GM18499 (cell line): ENCODE results near the gene CFAP45.
"Not testable (repeated sequence)": the region's sequence is repeated elsewhere in the genome, so short reads cannot be mapped to it uniquely, and the experiment has no call there.

Source experiments
- ATAC-seq: cut with Tn5 transposase; IDR thresholded peaks from one replicate; pipeline ENCODE4 v1.9.1; 2021; ENCODE audit warnings: moderate number of reproducible peaks; ENCODE audit not compliant: insufficient read depth, unreplicated experiment

The CFAP45 gene

DNA sequence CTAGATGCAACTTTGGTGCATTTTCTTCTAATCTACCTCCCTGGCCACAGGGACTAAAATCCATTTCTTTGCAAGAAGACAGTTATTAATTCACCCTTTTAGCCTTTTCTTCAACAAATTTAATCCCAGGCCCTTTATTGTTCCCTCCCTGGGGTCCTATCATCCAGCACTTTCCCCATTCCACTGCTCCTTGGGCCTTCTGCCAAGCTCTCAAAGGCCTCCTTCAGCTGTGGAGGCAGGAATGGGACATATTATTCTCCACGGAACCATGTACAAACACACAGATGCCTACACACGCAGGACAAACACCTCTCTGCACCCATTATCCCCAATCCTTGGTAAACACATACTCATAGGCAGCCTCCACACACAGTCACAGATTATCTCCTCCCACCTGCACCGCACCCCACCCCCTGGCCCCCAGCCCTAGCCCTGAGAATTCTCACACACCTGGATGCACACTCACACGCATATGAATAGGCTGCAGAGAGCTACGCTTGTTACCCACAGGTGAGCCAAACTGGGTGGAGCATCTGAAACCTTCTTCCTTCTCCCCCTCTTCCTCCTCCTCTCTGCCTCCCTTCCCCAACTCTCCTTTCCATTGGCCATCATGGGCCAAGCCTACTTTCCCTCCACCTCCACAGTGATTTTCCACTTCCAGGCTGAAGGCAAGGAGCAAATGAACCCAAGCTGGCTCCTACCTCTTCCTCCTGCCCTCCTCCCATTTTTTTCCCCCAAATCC, 13.7 kb upstream of the CFAP45 start:
- ATAC-seq: no peak

DNA sequence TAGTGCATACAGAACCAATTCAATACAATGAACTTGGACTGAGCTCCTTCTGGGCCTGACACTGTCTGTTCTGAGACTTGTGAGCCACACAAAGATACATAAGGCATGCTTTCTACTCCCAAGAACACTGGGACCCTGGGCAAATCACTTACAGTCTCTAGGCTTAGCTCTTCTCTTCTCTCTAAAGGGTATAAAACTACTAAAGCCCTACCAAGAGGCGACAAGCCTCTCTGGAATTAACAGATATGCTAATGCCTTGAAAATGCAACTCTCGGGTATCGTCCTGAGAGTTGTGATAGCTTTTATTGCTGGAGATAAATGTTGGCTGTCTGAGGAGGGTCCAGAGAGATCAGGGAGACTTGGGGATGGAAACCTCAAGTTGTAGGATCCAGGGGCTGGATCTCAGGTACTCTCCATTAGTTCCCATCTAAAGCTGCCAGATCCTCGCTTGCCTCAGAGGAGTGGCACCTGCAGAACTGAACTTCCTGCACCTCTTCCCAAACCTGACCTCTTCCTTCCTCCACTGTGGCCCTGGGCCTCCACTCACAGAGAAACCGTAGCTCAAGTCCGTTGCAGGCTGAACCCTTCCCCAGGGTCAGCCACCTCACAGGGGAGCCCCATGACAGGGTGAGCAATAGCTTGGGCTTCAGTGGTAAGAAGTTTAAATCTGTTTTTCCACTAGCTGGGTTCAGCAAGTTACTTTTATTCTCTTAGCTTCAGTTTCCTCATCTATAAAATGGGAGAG, 11.5 kb upstream of the CFAP45 start:
- ATAC-seq: no peak

DNA sequence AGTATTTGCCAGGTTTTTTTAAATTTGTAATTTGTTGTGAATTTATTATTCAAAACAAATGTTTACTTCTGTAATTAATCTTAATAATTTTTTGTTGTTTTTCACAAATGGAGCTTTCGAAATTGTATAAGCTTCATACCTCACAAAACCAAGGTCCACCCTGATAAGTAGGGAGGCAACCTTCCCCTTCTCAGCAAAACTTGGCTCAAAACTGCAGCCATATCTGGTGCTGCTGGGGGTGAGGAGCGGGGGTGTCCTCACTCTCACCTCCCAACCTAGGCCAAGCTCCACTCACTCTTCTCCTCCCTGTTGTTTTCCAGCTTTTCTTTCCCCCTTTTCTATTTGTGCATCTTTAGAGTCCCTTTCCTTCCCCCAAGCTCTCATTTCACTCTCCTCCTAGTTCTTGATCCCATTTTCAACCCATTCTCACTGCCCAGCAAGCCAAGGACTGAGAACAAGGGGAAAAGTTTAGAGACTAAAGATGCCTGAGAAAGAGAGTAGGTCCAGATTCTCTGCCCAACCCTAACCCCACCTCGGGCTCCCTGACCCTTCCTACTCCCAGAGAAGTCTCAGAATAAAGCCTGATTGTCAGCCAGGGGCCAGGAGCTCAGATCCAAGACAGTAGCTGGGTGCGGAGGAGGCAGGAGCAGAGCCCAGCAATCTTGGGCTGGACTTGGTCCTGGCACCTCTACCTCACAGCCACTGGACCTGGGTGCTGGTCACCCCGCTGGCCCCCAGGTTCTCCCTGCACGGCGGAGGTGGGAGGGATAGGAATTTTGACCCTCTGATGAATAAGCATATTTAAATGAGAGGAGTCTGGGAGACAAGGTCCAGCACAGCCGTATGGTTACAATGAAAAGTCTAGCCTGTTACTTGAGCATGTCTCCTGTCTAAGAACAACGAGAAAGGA, 8.3 kb upstream of the CFAP45 start:
- no peak for ATAC-seq

DNA sequence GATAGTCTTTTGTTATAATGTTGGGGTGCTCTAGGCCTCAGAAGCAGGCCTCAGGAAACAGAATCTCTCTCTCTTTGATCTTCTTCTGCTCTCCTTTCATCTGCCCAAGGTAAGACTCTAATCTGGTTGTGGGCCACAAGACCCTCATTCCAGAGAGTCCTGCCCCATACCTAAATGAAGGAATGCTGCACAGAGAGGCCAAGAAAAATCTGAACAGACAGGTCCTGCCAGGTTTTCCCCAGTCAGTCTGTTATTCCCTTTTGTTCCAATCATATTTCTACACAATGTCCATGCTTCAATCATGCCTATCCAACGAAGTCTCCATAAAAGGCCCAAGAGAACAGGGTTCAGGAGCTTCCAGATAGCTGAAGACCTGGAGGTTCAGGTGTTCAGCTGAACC, 7.0 kb upstream of the CFAP45 start:
- ATAC-seq: no peak

DNA sequence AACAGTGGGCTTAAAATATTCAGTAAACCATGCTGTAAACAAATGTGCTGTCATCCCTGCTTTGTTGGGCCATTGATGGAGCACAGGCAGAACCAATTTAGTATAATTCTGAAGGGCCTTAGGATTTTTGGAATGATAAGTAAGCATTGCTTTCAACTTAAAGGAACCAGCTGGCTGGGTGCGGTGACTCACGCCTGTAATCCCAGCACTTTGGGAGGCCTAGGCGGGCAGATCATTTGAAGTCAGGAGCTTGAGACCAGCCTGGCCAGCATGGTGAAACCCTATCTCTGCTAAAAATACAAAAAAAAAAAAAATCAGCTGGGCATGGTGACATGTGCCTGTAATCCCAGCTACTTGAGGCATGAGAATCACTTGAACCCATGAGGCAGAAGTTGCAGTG, 4.1 kb upstream of the CFAP45 start:
- not testable (repeated sequence) for ATAC-seq

DNA sequence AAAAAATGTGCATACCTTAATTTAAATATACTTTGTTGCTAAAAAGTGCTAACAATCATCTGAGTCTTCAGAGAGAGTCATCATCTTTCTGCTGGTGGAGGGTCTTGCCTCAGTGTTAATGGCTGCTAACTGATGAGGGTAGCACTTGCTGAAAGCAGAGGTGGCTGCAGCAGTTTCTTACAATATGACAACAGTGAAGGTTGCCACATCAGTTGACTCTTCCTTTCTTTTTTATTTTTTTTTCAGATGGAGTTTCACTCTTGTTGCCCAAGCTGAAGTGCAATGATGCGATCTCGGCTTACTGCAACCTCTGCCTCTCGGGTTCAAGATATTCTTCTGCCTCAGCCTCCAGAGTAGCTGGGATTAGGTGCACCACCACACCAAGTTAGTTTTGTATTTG, 2.6 kb upstream of the CFAP45 start:
- ATAC-seq: no peak

DNA sequence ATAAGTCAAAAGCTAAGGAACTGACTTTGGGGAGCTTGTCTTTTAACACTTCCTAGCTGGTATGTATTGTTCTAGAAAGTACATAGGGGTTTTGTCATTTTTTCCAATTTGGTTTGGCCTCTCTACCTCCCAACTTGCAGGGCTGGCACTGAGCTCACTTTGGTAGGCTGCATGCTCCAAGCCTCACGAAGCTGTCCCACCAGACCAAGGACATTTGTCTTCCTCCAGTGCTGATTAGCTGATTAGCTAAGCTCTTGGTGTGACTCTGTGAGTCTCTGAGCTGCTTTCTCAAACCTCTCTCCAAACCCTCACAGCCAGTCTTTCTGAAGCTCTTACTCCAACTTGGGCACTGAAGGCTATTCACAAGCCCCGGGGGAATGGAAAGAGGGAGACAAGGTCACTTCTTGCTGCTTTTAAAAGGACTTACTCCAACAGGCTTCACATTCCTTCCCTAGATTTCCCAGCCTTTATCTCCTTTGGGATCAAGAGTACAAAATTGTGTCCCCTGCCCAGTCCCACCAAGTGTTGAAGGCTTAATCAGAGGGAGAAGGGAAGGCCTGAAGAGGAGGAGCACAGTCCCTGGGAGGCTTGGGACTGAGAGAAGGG, 893 bp upstream of the CFAP45 start:
- no peak for ATAC-seq

DNA sequence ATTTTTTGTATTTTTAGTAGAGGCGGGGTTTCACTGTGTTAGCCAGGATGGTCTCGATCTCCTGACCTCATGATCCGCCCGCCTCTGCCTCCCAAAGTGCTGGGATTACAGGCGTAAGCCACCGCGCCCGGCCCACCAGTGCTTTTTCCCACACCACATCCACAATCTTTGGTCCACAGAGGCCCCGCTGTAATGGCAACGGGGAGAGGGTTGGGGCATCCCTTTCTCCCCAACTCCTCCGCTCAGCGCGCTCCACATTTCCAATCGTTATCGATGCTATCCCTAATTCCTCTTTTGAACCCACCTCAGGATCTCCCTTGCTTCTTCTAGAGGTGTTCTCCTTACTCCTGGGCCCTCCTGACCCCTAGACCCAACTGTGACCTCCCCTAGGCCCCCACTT, 331 bp downstream of the CFAP45 start:
- not testable (repeated sequence) for ATAC-seq

DNA sequence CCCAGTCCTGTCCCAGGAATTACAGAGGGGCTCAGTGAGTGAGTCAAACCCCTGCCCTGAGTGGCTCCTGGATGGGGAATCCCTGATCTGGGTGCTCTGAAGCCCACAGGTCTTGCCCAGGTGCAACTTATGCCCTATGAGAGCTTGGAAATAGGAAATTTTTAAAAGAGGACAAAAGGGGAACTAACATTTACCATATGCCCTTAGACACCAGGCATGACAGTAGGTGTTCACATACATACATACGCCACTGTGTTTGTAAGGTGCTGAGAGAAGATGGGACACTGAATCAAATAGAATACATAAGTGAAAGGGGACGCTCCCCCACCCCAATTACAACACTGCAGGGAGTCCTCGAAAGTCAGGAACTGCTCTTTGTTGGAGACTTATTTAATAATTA, 1.4 kb downstream of the CFAP45 start:
- no peak for ATAC-seq

DNA sequence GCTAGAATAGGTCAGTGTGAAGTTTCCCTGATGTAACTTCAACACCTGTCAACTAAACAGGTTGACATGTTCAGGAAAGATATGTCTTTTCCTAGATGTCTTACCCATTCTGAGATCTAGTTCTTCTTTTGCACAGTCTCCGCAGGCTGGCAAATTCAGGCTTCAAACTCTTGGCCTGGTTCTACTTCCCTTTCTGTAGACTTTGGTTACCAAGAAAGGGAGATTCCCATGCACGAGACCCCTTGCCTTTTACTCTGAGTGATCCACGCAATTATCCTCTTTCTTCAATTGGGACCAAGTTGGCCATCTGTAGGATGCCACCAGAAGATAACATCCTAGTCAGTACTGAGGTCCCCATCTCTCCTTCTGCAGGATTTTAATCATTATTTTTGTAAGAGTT, 2.0 kb downstream of the CFAP45 start:
- no peak for ATAC-seq

DNA sequence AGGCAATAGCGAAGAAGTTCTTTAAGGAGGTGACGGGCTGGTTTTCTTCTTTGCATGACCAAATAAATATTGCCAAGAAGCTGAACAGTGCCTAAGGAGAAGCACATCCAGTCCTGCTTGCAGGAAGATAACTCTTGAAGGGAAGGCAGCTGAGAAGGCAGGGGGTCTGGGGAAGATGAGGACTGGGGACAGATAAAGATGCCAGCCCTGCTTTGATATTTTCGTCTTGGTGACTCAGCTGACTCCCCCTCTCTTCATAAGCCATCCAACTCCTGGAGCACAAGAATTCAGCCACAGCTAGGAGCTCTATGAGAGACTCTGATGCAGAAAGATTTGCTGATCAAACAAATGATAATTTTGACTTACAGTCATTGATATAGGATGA, 3.4 kb downstream of the CFAP45 start:
- ATAC-seq: no peak

DNA sequence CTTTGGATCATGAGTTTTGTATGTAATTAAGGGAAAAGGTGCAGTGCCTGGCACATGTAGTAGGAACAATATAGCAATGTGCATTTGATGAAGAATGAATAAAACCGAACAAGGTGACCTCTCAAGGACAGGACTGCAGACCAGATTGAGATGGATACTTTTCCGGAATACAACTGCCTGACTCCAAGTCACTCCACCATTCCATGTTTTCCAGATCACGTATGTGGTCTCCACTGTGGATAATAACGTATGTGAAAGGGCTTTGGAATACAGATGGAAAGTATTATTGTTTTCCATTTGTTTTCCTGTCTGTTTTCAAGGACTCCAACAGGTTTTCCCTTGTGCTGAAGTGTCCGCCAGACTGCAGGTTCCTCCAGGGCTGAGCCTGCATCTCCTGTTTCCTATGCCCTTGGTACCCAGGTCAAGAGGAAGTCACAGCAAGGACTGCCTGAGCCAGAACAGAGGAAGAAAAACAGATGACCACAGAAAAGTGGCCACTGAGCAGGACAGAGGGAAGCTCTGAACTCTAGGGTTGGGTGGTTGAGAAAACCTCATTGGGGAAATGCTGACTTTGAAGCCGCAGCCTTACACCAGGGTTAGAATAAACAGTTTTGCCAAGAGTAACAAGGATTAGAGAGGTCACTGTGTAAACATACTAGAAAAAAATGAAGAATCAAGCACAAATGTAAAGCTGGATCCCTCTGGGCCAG, 4.0 kb downstream of the CFAP45 start:
- no peak for ATAC-seq

DNA sequence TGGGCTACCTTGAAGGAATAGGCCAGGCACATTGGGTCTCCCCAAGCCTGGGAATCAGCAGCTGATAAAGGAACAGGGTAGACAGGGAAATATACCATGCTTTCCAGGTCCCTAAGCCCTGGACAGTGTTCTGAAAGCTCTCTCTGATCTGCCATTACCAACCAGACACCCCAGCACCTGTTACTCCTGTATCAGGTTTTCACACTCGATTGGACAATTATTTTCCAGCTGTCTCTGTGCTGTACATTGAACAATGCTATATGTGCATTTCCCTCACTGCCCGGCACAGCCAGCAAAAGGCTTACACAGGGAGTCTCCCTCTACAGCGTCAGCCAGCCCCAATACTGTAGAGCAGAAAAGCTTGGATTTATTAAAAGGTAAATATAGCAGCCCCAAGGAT, 4.7 kb downstream of the CFAP45 start:
- no peak for ATAC-seq

DNA sequence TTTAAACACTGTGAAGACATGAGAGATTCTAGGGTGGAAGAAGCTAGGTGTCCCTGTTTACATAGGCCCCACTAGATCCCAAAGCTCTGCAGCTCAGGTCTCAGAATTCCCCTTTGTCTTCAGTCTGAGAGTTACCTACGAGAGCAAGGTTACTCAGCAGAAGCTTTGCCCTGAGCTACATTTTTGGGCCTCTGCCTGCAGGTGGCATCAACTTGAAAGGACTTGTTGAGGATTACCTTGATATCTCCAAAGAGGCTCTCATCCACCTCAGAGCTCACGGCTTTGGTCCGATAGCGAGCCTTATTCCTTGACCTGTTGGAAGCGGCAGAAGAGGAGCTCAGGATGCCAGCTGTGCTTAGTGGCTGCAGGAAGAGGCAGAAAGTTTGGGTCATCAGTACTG, 7.0 kb downstream of the CFAP45 start:
- no peak for ATAC-seq

DNA sequence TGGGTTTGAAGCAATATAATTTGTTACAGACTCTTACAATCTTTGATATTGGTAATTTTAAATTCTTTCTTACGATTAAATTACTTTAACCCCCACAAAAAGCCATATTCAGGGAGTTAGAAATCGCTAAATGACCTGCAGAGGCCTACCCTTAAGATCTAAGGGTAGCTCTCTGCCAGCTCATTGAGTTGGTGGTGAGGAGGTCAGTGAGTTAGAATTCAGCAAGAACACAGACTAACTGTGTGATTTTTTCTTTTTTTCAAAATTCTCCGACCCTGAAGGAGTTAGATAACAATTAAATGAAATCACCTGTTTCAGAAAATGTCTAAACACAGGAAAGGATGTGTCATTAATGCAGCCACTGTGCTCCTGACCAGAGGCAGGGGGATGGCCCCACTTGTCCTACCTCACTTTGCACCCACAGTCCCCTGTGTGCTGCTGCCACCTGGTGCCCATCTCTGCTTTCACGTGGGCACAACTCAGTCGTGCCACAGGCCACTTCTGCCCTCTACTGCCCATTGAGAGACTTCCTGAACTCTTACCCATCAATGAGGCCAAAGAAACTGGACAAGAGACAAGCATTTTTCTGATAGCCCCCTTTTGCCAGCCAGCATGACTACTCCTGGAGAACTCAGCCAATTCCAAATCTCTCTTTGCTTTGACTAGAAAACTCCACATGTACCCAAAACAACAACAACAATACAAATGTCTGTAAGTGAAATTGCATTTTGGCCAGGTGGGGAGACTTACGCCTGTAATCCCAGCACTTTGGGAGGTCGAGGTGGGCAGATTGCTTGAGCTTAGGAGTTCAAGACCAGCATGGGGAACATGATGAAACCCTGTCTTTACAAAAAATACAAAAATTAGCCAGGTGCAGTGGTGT, 8.4 kb downstream of the CFAP45 start:
- peak; percentile 51 for ATAC-seq

DNA sequence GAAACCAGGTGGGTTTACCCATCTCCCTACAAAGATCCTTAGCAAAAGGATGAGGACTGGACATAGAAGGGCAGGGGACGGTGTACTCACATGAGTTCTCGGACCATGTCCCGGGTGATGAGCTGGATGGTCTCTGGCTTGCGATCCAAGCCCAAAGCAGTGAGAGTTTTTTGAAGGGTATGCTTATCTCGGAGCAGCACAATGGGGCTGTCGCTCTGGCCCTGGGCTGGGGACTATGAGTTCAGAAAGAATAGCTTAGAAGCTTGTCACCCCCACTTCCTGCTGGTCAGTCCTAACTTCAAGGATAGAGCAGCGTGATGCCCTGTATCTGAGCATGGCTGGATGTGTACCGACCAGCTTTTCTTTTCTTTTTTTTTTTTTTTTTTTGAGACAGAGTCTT, 9.6 kb downstream of the CFAP45 start:
- ATAC-seq: no peak

DNA sequence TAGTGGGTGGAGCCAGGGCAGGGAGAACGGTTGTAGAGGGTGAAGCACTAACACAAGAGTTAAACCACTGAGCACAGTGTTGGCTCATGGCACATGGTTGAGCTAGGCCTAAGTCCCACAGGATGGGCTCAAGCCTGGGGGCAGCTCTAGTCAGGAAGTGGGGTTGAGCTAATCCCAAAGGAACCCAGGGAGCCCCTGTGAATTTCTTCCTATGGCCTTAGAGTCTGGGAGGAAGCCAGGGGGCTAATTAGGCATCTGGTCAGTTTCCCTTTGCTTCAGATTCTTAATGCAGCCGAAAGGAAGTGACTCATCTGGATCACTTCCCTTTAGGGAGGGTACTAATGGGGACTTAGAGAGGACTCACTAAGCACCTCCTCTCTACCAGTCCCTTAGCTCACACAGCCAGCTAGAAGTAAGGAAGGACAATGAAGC, 10.1 kb downstream of the CFAP45 start:
- ATAC-seq: peak; percentile 78

DNA sequence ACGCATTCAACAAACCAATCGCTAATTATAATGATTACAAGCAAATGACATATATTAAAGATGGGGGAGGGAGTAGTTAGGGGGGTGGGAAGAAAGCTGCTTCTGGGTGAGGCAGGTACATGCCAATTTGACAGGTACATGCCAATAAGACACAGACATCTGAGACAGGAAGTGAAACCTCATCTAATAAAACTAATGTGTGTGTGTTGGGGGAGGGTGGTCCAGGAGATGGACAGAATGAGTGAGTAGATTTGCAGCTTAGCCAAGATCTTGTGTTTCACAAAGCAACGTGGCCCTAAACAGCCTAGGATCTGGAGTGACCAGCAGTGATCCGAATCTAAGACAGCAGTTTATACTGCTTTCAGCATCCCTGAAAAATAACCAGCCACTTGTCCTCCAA, 10.8 kb downstream of the CFAP45 start:
- ATAC-seq: no peak

DNA sequence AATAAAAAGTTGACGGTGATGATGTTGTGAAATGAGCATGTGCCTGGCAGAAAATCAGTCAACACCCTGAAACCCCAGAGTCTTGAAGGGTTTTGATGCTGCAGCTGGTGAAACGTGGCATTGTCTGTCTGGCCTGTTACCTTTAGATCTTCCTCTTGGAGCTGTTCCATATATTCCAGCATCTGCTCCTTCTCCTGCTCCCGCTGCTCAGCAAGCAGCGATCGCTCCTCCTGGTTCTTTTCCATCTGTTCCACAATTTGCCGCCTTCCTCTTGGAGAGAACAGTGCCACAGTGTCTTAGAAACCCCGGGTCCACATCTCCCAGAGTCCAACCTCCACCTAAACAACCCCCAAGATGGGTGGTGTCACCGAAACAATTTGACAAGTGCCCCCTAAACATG, 15.7 kb downstream of the CFAP45 start:
- no peak for ATAC-seq
